NB4 (cell line): Measurements from ENCODE around the gene VAMP4.

ENCODE experiments used
- DNase-seq: peaks from one replicate; pipeline ENCODE4 v3.0.0; 2010; ENCODE audit warnings: low read depth
- H3K4me3 ChIP-seq: one replicate; pipeline ENCODE4 v1.5.1; 2011; ENCODE audit warnings: mild to moderate bottlenecking, low read depth, low read length, moderate library complexity
- MYC ChIP-seq: IDR thresholded peaks from 2 replicates; pipeline ENCODE4 v1.6.1; 2011; ENCODE audit warnings: low read depth, low read length
- POLR2A ChIP-seq: IDR thresholded peaks from 2 replicates; pipeline ENCODE4 v1.6.1; 2011; ENCODE audit warnings: mild to moderate bottlenecking; ENCODE audit not compliant: insufficient read length; ENCODE audit errors: extremely low read depth
- TF ChIP-seq, protein P1 (sequence below): IDR thresholded peaks from 2 replicates; pipeline ENCODE4 v1.6.1; 2011; ENCODE audit warnings: low read depth, low read length
- TF ChIP-seq, protein P2 (sequence below): IDR thresholded peaks from one replicate; pipeline ENCODE4 v1.5.1; 2012; ENCODE audit warnings: low read depth, low read length

The VAMP4 gene

DNA sequence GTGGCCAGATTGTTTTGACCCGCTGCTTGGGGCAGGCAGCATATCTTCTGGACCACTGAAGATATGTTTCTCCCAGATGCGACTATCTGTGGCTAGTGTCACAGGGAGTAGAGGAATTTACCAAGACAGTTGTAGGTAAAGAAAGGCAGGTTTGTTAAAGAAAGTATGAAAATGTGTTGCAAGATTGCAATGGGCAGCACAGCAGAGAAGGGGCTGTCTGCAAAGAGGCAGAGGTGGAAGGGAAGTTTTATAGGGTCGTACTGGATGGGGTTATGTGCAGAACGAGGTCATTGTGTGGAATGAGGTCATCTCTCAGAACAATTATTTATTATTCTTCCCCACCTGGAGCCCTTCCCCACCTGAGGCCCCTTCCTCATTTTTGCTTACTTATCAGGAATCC lies 15.0 kb upstream of the VAMP4 start:
- DNase-seq = no peak
- no peak overlapping the region for H3K4me3 ChIP-seq
- TF ChIP-seq, protein P1, sequence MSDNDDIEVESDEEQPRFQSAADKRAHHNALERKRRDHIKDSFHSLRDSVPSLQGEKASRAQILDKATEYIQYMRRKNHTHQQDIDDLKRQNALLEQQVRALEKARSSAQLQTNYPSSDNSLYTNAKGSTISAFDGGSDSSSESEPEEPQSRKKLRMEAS = no peak
- no peak for TF ChIP-seq MYC
- TF ChIP-seq, protein P2, sequence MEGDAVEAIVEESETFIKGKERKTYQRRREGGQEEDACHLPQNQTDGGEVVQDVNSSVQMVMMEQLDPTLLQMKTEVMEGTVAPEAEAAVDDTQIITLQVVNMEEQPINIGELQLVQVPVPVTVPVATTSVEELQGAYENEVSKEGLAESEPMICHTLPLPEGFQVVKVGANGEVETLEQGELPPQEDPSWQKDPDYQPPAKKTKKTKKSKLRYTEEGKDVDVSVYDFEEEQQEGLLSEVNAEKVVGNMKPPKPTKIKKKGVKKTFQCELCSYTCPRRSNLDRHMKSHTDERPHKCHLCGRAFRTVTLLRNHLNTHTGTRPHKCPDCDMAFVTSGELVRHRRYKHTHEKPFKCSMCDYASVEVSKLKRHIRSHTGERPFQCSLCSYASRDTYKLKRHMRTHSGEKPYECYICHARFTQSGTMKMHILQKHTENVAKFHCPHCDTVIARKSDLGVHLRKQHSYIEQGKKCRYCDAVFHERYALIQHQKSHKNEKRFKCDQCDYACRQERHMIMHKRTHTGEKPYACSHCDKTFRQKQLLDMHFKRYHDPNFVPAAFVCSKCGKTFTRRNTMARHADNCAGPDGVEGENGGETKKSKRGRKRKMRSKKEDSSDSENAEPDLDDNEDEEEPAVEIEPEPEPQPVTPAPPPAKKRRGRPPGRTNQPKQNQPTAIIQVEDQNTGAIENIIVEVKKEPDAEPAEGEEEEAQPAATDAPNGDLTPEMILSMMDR = no peak
- no peak for TF ChIP-seq POLR2A

DNA sequence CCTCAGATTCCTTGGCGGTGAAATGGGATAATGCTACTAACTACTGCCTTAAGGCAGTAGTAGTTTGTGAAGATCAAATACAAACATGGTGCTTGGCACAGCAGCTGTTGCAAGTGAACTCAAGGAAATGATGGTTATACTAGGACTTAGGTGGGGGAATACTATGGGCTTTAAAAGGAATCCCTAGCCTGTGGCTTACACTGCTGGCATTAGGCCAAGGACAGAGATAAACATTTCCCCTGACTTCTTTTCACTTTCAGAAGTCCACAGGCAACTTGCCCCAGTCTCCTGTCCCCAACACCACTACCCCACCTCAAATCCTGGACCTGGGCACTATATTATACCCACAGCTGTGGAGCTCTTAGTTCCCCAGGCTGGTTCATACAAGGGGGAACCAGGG lies 13.1 kb upstream of the VAMP4 start:
- no peak for DNase-seq
- TF ChIP-seq MYC (no peak), POLR2A (no peak)
- TF ChIP-seq, protein P1 = no peak
- TF ChIP-seq, protein P2 = no peak
- H3K4me3 ChIP-seq = no peak overlapping the region

DNA sequence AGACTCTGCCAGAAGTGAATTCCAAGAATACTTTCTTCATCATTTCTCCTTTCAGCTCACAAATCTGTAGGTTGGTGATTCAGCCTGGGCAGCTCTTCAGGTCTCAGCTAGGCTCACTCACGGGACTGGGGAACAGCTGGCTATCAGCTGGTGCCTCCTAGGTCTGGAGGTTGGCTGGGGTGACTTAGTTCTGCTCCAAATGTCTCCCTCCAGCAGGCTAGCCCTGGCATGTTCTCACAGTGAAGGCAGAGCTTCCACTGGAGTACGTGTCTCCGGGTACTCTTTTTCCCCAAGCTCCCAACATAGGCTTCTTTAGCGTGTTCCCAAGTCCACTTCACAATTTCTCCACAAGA lies 12.5 kb upstream of the VAMP4 start:
- no peak for DNase-seq
- H3K4me3 ChIP-seq = no peak overlapping the region
- no peak for TF ChIP-seq MYC
- TF ChIP-seq POLR2A = no peak
- TF ChIP-seq, protein P1 = no peak
- TF ChIP-seq, protein P2 = no peak

DNA sequence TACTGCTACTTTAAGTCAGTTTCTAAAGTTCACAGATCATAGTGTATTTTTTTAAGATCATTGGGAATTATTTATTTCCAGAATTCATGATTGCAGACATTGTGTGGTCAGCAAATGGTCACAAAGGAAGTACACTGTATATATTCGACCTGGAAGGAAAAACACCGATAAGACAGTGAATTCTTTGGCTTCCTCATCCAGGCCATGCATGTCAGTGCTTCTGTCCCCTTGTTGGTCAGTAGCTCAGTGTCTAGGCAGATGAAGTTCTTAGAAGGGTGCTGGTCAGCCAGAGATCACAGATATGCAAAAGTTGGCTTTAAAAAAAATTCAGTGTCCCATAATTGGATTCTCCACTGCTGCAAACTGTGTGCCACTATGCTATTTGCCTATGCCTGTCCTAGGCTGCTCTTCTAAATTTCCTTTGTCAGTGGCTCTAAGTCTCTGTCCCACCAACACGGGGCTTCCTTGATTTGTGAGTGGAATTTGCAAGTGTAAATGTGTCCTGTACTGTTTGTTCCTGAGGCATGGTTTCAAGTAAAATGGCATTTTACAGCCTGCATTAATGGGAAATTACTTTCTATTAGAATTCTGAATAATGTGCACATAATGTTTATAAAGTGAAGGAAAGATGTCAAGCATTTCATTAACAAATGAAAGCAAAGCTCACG lies 12.0 kb upstream of the VAMP4 start:
- no peak for DNase-seq
- TF ChIP-seq MYC (no peak), POLR2A (no peak)
- TF ChIP-seq, protein P1 = no peak
- TF ChIP-seq, protein P2 = no peak
- no peak overlapping the region for H3K4me3 ChIP-seq

DNA sequence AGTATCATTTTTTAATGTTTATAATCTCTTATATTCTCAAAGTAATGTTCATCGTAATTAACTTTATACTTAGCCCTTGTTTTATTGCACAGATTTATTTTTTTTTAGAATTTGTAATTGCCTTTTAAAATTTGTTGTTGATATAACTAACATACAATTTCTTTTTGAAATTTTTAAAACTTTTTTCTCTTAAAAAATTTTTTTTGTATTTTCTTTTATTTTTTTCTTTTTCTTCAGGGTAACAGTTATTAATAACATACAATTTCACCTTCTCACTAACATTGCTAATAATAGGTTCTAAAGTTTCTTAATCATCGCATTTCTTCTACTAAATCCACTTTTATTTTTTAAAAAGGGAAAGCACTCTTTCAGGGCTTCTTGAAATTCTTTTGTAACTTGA lies 11.3 kb upstream of the VAMP4 start:
- H3K4me3 ChIP-seq = no peak overlapping the region
- TF ChIP-seq, protein P1 = no peak
- TF ChIP-seq MYC (no peak), POLR2A (no peak)
- TF ChIP-seq, protein P2 = no peak
- DNase-seq = no peak

DNA sequence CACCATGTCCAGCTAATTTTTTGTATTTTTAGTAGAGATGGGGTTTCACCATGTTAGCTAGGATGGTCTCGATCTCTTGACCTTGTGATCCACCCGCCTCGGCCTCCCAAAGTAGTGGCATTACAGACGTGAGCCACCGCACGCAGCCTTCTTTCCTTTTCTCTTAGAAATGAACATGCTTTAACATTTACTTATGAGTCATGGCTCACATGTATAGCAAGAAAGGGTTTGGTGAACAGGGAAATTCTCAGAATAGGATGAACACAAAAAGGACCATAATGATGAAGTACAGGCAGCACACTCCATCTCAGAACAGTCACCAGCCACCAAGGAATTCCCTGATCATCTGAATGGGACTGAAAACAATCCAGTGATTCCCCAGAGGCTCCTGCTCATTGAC lies 9.4 kb upstream of the VAMP4 start:
- TF ChIP-seq, protein P1 = no peak
- TF ChIP-seq POLR2A (no peak), MYC (no peak)
- TF ChIP-seq, protein P2 = no peak
- no peak overlapping the region for H3K4me3 ChIP-seq
- DNase-seq = no peak
